ENCODE data around the gene RIC8B. TPM values are rescaled to one million over a fixed set of nuclear protein-coding genes. Genes with fewer than 3 reads are reported as not detected.

Gene RIC8B
- total and polyA plus RNA-seq, 2 of the 13 experiments (the other 11 are each of a cell fraction or from before 2014, with no cell fraction given): 5.1 to 7.5 TPM

- no peak for TF ChIP-seq ZBED4 (CRISPR knock-in tag; IDR thresholded peaks at IDR 0.05; ENCODE audit: borderline replicate concordance)
- no peak for TF ChIP-seq ZMAT3 (CRISPR knock-in tag; conservative IDR thresholded peaks at IDR 0.05)
These were observed 30.2 kb downstream of the RIC8B start (continued) for GRCh38 chr12:106804668-106805067.

GRCh38 chr12:106814714-106815113 is 40.2 kb downstream of the RIC8B start:
- in situ Hi-C loops (cut with HindIII; ENCODE audit: extremely low pct_ligation_motif_present, low pct_unique_long_range_greater_than_20kb) (no loop called here), intact Hi-C loops (cut with micrococcal nuclease; ENCODE audit: unreplicated experiment) (no loop called here)
- H2AFZ ChIP-seq (ENCODE audit: low read length): no peak overlapping the region
- TF ChIP-seq SOX6 (IDR thresholded peaks at IDR 0.05): no peak
- TF ChIP-seq SOX6 (CRISPR knock-in tag; IDR thresholded peaks at IDR 0.05): no peak
- TF ChIP-seq TBX3 (IDR thresholded peaks at IDR 0.05; ENCODE audit: borderline replicate concordance): no peak
- no peak for TF ChIP-seq HOXA3 (CRISPR knock-in tag; IDR thresholded peaks at IDR 0.05)
- TF ChIP-seq GMEB1 (CRISPR knock-in tag; IDR thresholded peaks at IDR 0.05; ENCODE audit: borderline replicate concordance): no peak
- no peak for TF ChIP-seq MTA1 (CRISPR knock-in tag; IDR thresholded peaks at IDR 0.05; ENCODE audit: borderline replicate concordance)
- no peak for TF ChIP-seq ZNF446 (CRISPR knock-in tag; IDR thresholded peaks at IDR 0.05)
- TF ChIP-seq BCL6 (CRISPR knock-in tag; IDR thresholded peaks at IDR 0.05): no peak
- no peak for TF ChIP-seq HNF1B (CRISPR knock-in tag; IDR thresholded peaks at IDR 0.05)
- H3K4me1 ChIP-seq (ENCODE audit: insufficient read depth, low read length): no peaks in the 10 kb centered on the region
- no peaks in the 10 kb centered on the region for H4K20me1 ChIP-seq (ENCODE audit: insufficient read depth, low read length)
- DNase-seq (ENCODE audit: low spot score) (no peak), FAIRE-seq (no peak), ATAC-seq (no peak)
- BruUV-seq (replicated peaks): no TSS peak
- ChIA-PET CTCF (ENCODE audit: low intra/inter-chr PET ratio, low total read pairs) (no interaction called here), POLR2A (no interaction called here)
- peaks cover 4 to 14% of the 10 kb centered on the region in 2 experiments for H3K36me3 ChIP-seq (replicated peaks in 1 of 2; ENCODE audit: control insufficient read depth in 1 of 2, insufficient read depth in 2 of 2, low read length in 2 of 2)
- H3K27me3 ChIP-seq (ENCODE audit: control insufficient read depth in 1 of 2, insufficient read depth in 2 of 2, low read length in 2 of 2): no peaks in the 10 kb centered on the region
- no peak overlapping the region for H3K9ac ChIP-seq (ENCODE audit: insufficient read depth, low read depth, low read length)
- H3K4me2 ChIP-seq (ENCODE audit: low read depth, low read length): no peak overlapping the region
- no peaks in the 10 kb centered on the region for H3K79me2 ChIP-seq (ENCODE audit: insufficient read depth, low read length)
- H3K4me3 ChIP-seq (replicated peaks in 1 of 3; ENCODE audit: insufficient read depth in 1 of 3, low read depth in 2 of 3, low read length in 3 of 3): no peak overlapping the region
- no peaks in the 10 kb centered on the region for H3K9me3 ChIP-seq (ENCODE audit: low read length)
- WGBS (ENCODE audit: low lambda C conversion rate): 100% methylated on average over 6 of the region's 6 CpGs
- no peak overlapping the region for H3K27ac ChIP-seq (ENCODE audit: extremely low read length, insufficient read depth, low read length)

Data from HepG2 (cell line).